Activated CD4-positive, CD25-positive, alpha-beta regulatory T cell treated with anti-CD3 and anti-CD28 coated beads, Interleukin-2, amount 50 U/mL, for 24 hours (primary cell): ENCODE data around the gene TMEM164.

Experiments
- ATAC-seq, 2 donors: fragments of 150-1000 bp; cut with Tn5 transposase; one replicate each; pipeline ENCODE4 v1.10.0; 2021; ENCODE audit warnings: mild to moderate bottlenecking in 1 of 2, moderate library complexity in 1 of 2

TMEM164 gene

GRCh38 chrX:110173192-110174175, 170.6 kb downstream of the TMEM164 start:
- no peak for ATAC-seq

GRCh38 chrX:110175146-110175545, 172.2 kb downstream of the TMEM164 start:
- no peak for ATAC-seq

DNA sequence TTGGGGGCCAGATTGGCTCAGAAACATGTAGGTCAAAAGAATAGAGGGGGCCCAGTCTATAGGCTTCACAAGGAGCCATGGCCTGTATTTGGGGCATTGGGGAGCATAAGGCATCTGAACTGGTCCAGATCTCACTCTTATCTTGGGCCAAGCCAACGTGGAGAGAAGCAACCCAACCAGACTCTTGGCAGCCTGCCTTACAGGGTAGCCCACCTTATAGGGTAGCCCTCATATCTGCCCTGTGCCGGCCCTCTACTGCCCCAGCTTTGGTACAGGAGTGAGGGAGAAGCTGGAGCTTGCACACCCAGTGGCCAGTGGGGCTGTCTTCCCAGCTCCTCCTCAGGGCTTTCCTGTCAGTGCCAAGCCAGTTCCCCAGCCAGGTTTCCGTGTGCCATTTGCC, 172.8 kb downstream of the TMEM164 start:
- no peak for ATAC-seq

DNA sequence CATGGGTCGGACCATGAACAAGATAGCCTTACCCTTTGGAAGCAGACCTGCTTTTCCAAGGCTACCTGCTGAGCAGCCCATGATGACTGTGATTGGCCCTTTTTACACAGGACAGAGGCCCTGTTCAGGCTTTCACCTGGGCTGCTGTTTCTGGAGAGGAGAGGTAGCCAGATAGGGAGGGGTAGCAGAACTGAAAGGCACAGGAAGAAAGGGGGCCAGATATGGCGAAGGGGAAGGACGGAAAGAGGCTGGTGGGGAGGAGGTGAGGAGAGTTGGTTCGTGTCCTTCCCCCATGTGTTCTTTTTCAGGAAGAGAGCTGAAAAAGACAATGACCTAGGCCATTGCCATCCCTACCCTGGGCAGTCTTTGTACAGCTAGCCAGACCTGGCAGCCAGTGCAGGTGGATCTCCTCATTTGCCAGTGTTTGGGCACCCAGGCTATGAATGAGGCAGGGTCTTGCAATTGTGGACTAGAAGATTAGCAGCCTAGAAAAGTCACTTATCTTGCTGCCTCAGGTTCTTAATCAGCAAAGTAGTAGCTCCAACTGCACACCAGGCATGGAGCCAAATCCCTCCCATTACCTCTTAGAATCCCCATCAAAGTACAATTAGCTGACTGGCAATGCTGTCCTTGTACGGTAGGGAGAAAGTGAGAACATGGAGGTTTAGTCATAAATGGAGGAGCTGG, 175.4 kb downstream of the TMEM164 start:
- no peak for ATAC-seq

- no peak for ATAC-seq
These were observed 177.4 kb downstream of the TMEM164 start for GRCh38 chrX:110180176-110180927.

DNA sequence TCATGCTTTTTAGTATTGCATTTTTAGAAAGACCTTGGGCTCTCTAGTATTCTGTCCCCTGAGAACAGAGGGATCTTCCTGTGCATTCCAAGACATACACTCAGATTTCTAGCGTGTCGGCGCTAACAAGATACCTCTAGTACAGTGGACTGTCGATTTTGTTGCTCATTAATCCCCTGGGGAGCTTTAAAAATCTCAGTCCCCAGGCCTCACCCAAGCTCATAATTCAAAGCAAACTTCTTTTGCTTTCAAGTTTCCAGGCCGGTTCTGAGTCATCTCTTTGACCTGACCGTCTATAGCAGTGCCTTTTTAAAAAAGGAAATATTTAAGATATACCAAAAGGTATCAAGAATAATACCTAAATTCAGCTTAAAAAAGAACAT, 178.0 kb downstream of the TMEM164 start:
- ATAC-seq, result peak in 1 of 2 donors; percentile 38

- ATAC-seq, result no peak
These were observed 178.7 kb downstream of the TMEM164 start for GRCh38 chrX:110181459-110182137.

- peak; percentile 41 to 45 for ATAC-seq
These were observed 179.4 kb downstream of the TMEM164 start for GRCh38 chrX:110182362-110182761.

- ATAC-seq, result no peak
These were observed 180.0 kb downstream of the TMEM164 start for GRCh38 chrX:110182865-110183264.

DNA sequence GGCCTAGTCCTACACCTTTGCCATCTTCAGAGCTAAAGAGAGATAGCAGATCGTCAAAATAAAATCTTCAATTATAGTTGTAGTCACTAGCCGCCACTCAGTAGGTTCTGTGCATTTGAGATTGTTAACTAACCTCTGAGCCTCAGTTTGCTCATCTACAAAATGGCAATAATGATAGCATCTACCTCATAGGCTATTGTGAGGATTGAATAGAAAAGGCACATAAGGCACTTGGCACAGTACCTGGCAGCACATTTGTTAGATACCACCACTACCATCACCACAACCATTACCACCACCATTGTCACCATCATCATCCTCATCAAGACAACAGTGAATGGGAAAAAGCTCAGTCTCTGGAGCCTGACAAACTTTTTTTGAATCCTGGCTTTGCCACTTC, 180.4 kb downstream of the TMEM164 start:
- no peak for ATAC-seq

- no peak for ATAC-seq
These were observed 186.0 kb downstream of the TMEM164 start for GRCh38 chrX:110188701-110189558.

DNA sequence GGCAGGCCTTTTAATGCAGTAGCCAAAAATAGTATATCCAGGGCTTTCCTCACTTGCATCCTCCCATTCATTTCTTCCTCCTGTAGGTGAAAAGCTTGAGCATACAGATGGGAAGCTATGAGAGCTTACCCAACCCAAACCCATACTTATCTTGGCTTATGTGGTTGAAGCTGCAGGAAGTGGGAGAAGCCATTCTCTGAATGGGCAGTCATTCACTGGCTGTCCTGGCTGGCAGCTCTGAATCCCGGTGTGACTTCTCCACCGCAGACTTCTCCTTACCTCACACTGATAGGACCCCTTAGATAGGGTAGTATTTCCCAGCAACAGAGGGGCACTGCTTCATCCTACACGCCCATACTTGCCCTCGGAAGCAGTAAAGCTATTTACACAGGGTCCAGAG, 189.6 kb downstream of the TMEM164 start:
- ATAC-seq, result no peak

DNA sequence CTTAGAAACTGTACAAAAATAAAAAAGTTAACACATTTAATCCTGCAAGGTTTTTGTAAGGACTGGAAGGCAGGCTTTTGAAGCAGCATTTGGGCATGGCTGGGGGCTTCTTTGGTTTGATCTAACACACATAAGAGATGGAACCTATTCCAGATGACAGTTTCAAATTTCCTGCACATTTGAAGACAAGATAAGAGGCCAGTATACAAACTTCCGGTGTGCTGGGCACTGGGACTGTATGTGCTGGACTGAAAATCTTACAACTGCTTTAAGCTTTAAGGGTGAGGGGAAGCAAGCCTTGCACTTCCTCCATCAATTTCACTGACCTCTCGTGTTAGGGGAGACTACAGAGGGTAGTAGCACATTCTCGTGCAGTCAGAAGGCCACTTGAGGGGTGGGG, 192.1 kb downstream of the TMEM164 start:
- ATAC-seq, result no peak

- no peak for ATAC-seq
These were observed 198.9 kb downstream of the TMEM164 start for GRCh38 chrX:110201799-110202198.

GRCh38 chrX:110204986-110205385, 202.1 kb downstream of the TMEM164 start:
- ATAC-seq, result peak; percentile 41 to 56

DNA sequence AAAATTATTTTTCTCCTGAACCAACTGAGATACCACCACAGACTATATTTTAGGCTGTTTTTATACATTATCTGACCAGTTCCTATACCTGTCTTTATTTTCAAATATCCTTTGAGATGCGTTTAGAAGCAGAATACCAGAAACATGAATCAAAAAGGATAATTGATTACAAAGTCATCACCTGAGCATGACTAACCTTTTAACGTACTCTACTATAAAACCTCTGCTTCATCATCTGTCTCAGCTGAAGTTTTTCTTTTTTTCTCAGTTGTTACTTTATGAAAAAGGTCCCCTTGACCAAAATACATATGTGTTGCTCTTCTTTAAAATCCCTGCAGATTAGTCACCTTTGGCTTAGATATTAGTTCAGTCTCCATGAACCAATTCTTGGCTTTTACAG, 205.2 kb downstream of the TMEM164 start:
- no peak for ATAC-seq

DNA sequence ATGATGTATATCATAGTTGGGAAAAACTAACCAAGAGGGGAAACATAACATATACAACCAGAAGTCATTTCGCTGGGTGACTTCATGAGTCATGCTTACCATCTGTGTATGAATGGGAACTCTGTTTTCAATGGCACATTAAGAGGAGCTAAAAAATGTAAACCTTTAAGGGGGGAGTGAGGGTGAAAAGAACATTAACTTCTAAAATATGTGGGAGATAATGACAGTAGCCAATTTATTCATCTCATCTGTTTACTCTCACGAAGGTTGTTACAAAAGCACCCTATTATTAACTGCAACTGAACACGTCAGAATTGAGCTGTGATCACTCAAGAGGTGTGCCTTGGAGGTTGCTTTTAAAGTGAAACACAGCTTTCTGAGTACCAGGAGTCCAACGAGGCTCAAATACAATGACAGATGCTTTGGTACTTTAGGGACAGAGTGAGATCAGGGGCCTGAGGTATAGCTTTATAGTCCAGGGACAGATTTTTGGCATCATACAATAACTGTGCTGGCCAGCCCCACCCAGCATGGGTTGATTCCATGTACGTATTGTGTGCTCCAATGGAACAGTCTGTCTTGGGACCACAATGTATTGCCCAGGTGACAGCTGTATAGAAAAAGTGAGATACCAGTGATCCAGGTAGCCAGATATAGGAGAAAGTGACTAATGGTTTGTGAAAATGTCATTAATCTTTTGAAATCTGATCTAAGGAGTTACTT, 207.7 kb downstream of the TMEM164 start:
- no peak for ATAC-seq

DNA sequence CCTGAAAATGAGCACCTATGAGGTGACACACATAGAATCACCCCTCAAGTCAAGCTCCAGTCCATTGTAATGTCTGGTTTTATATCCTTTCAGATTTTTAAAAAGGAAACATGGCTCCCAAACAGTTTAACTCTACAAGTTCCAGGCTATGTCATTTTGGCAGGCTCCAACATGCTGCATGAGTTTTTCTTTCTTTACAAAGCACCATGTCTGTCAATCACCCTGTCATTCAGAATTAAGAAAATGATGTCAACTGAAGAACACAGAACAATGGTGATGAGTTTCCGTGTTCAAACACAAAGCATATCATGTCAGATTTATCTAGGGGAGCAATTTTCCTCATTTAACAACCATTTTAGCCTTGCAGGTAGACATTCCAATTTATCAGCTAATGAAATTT, 208.4 kb downstream of the TMEM164 start:
- no peak for ATAC-seq

DNA sequence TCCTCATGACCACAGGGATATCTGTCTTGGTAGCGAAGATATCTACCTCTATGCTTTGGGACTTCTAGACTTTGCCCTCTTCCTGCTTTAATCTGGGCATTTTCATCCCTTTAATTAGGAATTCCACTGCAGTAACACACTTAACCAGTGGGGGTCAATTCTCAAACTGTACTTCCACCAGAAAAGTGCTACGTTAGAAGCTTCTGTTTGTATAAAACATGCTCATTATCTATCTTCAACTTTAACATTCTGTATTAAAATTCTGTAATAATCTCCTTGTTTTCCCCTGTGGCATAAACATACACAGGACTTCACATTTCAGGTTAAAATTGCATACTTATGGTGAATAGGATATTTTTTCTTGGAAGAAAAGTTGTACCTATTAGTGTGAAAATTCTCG, 209.4 kb downstream of the TMEM164 start:
- ATAC-seq, result no peak

GRCh38 chrX:110213183-110213582, 210.3 kb downstream of the TMEM164 start:
- ATAC-seq, result no peak

DNA sequence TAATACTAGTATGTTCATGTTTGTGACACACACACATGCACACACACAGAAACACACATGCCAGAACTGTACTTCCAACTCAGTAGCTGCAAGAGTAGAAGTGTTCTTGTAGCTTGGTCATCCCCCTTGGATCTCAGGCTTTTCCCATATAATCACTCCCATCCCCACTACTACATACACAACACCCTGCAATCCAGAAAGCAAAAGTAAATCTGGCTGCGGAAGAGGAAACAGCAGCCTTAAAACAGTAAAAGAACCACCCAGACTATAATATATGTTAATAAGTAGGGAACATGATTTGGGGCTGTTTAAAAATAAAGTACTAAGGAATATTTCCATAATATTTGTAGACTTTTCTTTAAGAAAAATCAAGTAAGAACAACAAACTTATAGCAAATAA, 211.8 kb downstream of the TMEM164 start:
- no peak for ATAC-seq
